Activated gamma-delta T cell treated with anti-CD3 and anti-CD28 coated beads, Interleukin-2, amount 50 U/mL, for 16 hours (primary cell): Measurements from ENCODE around the gene GBE1.
A peak's percentile ranks its signal among the peaks of the same experiment; 100 is the strongest.
"Not testable (repeated sequence)": the region's sequence is repeated elsewhere in the genome, so short reads cannot be mapped to it uniquely, and the experiment has no call there.

ENCODE experiments used
- DNase-seq: peaks from one replicate; pipeline ENCODE4 v3.0.0-alpha.2; 2020; ENCODE audit warnings: low read depth

GBE1 gene

GRCh38 chr3:81531263-81531662 lies 230.2 kb downstream of the GBE1 start:
- DNase-seq: no peak

- DNase-seq: no peak
Observed at GRCh38 chr3:81530180-81530939, 231.1 kb downstream of the GBE1 start.

- no peak for DNase-seq
Observed at GRCh38 chr3:81521855-81522254, 239.6 kb downstream of the GBE1 start.

- DNase-seq: no peak
Observed at GRCh38 chr3:81518945-81519344, 242.5 kb downstream of the GBE1 start.

- DNase-seq: no peak
Observed at GRCh38 chr3:81516042-81516441, 245.4 kb downstream of the GBE1 start.

GRCh38 chr3:81513591-81513990 lies 247.9 kb downstream of the GBE1 start:
- DNase-seq: no peak

GRCh38 chr3:81503026-81503425 lies 258.4 kb downstream of the GBE1 start:
- DNase-seq: no peak

- no peak for DNase-seq
Observed at GRCh38 chr3:81502236-81502635, 259.2 kb downstream of the GBE1 start.

GRCh38 chr3:81500039-81500438 lies 261.4 kb downstream of the GBE1 start:
- DNase-seq: no peak

- no peak for DNase-seq
Observed at GRCh38 chr3:81497572-81498251, 263.7 kb downstream of the GBE1 start.

GRCh38 chr3:81496407-81497104 lies 264.9 kb downstream of the GBE1 start:
- DNase-seq: no peak

GRCh38 chr3:81492471-81492870 lies 269.0 kb downstream of the GBE1 start:
- DNase-seq: not testable (repeated sequence)

GRCh38 chr3:81492040-81492439 lies 269.4 kb downstream of the GBE1 start:
- no peak for DNase-seq

- peak; percentile 62 for DNase-seq
Observed at GRCh38 chr3:81490541-81491288, 270.7 kb downstream of the GBE1 start.

GRCh38 chr3:81485444-81485865 lies 276.0 kb downstream of the GBE1 start:
- DNase-seq: no peak

- no peak for DNase-seq
Observed at GRCh38 chr3:81484520-81484919, 276.9 kb downstream of the GBE1 start.

- no peak for DNase-seq
Observed at GRCh38 chr3:81483046-81483445, 278.4 kb downstream of the GBE1 start.

GRCh38 chr3:81477740-81478139 lies 283.7 kb downstream of the GBE1 start:
- no peak for DNase-seq

GRCh38 chr3:81476692-81477091 lies 284.8 kb downstream of the GBE1 start:
- no peak for DNase-seq

- no peak for DNase-seq
Observed at GRCh38 chr3:81472600-81473362, 288.7 kb downstream of the GBE1 start.

GRCh38 chr3:81470524-81471278 lies 290.7 kb downstream of the GBE1 start:
- DNase-seq: no peak
